GM12878 (cell line): ENCODE results near the gene AMPD3. TPM values are rescaled to one million over a fixed set of nuclear protein-coding genes. Genes with fewer than 3 reads are reported as not detected.

Experiments
- ATAC-seq: fragments of 200-7000 bp; cut with Tn5 transposase; 3 replicates; pipeline ENCODE4 v1.9.1; 2020; ENCODE audit warnings: mild to moderate bottlenecking, moderate library complexity
- BruUV-seq: library from RNA; stranded (reverse); fragments of 400-500 nt; replicated peaks from 2 replicates; lab custom pipeline; 2021; lab: Mats Ljungman, UMichigan
- CTCF ChIA-PET: fragments of 300-600 bp; sonication (Branson Sonifier 250); formaldehyde crosslinking; extraction: SDS; loops from one replicate; lab custom pipeline; 2021; ENCODE audit warnings: inconsistent platforms; lab: Yijun Ruan, JAX
- POLR2A ChIA-PET: fragments of 350-600 bp; formaldehyde crosslinking; extraction: SDS; loops from one replicate; lab custom pipeline; 2021; ENCODE audit warnings: inconsistent platforms; lab: Charles Lee
- RAD21 ChIA-PET: fragments of 300-600 bp; sonication (Branson Sonifier 250); formaldehyde crosslinking; loops from one replicate; lab custom pipeline; 2023; ENCODE audit warnings: antibody characterized with exemption; ENCODE audit not compliant: unreplicated experiment; lab: Charles Lee
- SMC1A ChIA-PET: fragments of 300-600 bp; sonication (Branson Sonifier 250); formaldehyde crosslinking; loops from one replicate; lab custom pipeline; 2023; ENCODE audit not compliant: unreplicated experiment, uncharacterized antibody; lab: Charles Lee
- DNase-seq: peaks from one replicate; pipeline ENCODE4 v3.0.0-alpha.2; 2011; ENCODE audit warnings: low read depth, low spot score
- FAIRE-seq: peaks from 3 replicates; lab custom pipeline; 2011; peaks lifted over from hg19 to GRCh38; lab: Jason Lieb, UNC
- H2AFZ ChIP-seq: 2 replicates; pipeline ENCODE4 v1.6.0; 2011; ENCODE audit warnings: low read depth, low read length, control low read depth; ENCODE audit not compliant: control insufficient read depth
- H3K27ac ChIP-seq: 2 replicates; pipeline ENCODE4 v1.5.1; 2011; ENCODE audit warnings: control low read depth; ENCODE audit not compliant: control insufficient read depth, insufficient read depth
- H3K27me3 ChIP-seq, 2 experiments: replicated peaks in 1 of 2; 2 replicates each; pipeline versions ENCODE4 v1.6.0 to v1.6.1; 2011; ENCODE audit warnings: low read length in 1 of 2; ENCODE audit not compliant: control insufficient read depth in 2 of 2, insufficient read depth in 2 of 2
- H3K36me3 ChIP-seq, 2 experiments: 2 replicates each; pipeline ENCODE4 v1.5.1; 2011; ENCODE audit warnings: low read length in 1 of 2; ENCODE audit not compliant: control insufficient read depth in 2 of 2, insufficient read depth in 2 of 2
- H3K4me1 ChIP-seq: 2 replicates; pipeline ENCODE4 v1.6.1; 2011; ENCODE audit warnings: mild to moderate bottlenecking, low read length, moderate library complexity, mixed read lengths; ENCODE audit not compliant: control insufficient read depth, insufficient read depth
- H3K4me2 ChIP-seq: 2 replicates; pipeline ENCODE4 v1.6.0; 2011; ENCODE audit warnings: control low read depth; ENCODE audit not compliant: control insufficient read depth, insufficient read depth
- H3K4me3 ChIP-seq: fragments of 200-600 bp; sonication (generic); 2 replicates; pipeline ENCODE4 v1.5.1; 2016
- H3K79me2 ChIP-seq: 2 replicates; pipeline ENCODE4 v1.6.0; 2011; ENCODE audit warnings: low read length; ENCODE audit not compliant: control insufficient read depth, insufficient read depth
- H3K9ac ChIP-seq: 2 replicates; pipeline ENCODE4 v1.8.0; 2011; ENCODE audit warnings: low read length, control low read depth, mixed read lengths; ENCODE audit not compliant: control insufficient read depth, insufficient read depth
- H3K9me3 ChIP-seq: replicated peaks from 3 replicates; pipeline ENCODE4 v1.5.1; 2011; ENCODE audit warnings: mild to moderate bottlenecking, low read length; ENCODE audit not compliant: control insufficient read depth, insufficient read depth
- H4K20me1 ChIP-seq: 2 replicates; pipeline ENCODE4 v1.6.0; 2011; ENCODE audit not compliant: control insufficient read depth, insufficient read depth
- BMI1 ChIP-seq: fragments of 450-650 bp; IDR thresholded peaks from 2 replicates; pipeline ENCODE4 v1.6.1; 2016; ENCODE audit warnings: mild to moderate bottlenecking, moderate library complexity, borderline replicate concordance
- ETV6 ChIP-seq, 2 experiments: fragments of 450-650 bp in 1 of 2; IDR thresholded peaks in 1 of 2; conservative IDR thresholded peaks in 1 of 2; 2 replicates each; pipeline ENCODE4 v1.6.1; 2014; ENCODE audit warnings: antibody characterized with exemption in 1 of 2, borderline replicate concordance in 1 of 2, low read depth in 1 of 2, mild to moderate bottlenecking in 1 of 2, moderate library complexity in 1 of 2
- EZH2 ChIP-seq: IDR thresholded peaks from 2 replicates; pipeline ENCODE4 v1.6.1; 2012; ENCODE audit warnings: low read depth, mild to moderate bottlenecking, control low read depth, inconsistent platforms, low read length, borderline replicate concordance; ENCODE audit not compliant: control insufficient read depth
- FOS ChIP-seq: IDR thresholded peaks from 3 replicates; pipeline ENCODE4 v1.6.1; 2011; ENCODE audit warnings: borderline replicate concordance; ENCODE audit not compliant: insufficient read length; ENCODE audit errors: extremely low read depth
- HCFC1 ChIP-seq: fragments of 150-350 bp; IDR thresholded peaks from 2 replicates; pipeline ENCODE4 v1.6.1; 2014; ENCODE audit warnings: low read length
- IKZF1 ChIP-seq: fragments of 450-650 bp; conservative IDR thresholded peaks from 2 replicates; pipeline ENCODE4 v1.6.1; 2017; ENCODE audit warnings: antibody characterized with exemption, mild to moderate bottlenecking
- IKZF2 ChIP-seq, 2 experiments: fragments of 450-650 bp; IDR thresholded peaks; 2 replicates each; pipeline ENCODE4 v1.6.1; 2017; ENCODE audit warnings: mild to moderate bottlenecking in 2 of 2, moderate library complexity in 2 of 2
- JUNB ChIP-seq: IDR thresholded peaks from 2 replicates; pipeline ENCODE4 v1.6.1; 2016; ENCODE audit warnings: antibody characterized with exemption, mild to moderate bottlenecking
- MYC ChIP-seq: IDR thresholded peaks from 2 replicates; pipeline ENCODE4 v1.6.1; 2011; ENCODE audit warnings: mild to moderate bottlenecking, low read length, moderate library complexity, inconsistent platforms; ENCODE audit not compliant: insufficient read depth, insufficient replicate concordance, insufficient read length, severe bottlenecking
- RBBP5 ChIP-seq: fragments of 200-600 bp; sonication (generic); conservative IDR thresholded peaks from 2 replicates; pipeline ENCODE4 v1.6.1; 2016
- RELA ChIP-seq: fragments of 450-650 bp; IDR thresholded peaks from 2 replicates; pipeline ENCODE4 v1.8.0; 2014; ENCODE audit warnings: borderline replicate concordance; ENCODE audit not compliant: partially characterized antibody
- SIX5 ChIP-seq: IDR thresholded peaks from 2 replicates; pipeline ENCODE4 v1.6.1; 2011; ENCODE audit warnings: mild to moderate bottlenecking, low read depth, low read length, moderate library complexity; ENCODE audit not compliant: severe bottlenecking
- SMAD1 ChIP-seq: fragments of 450-650 bp; IDR thresholded peaks from 2 replicates; pipeline ENCODE4 v1.6.1; 2018; ENCODE audit warnings: mild to moderate bottlenecking, low read depth; ENCODE audit not compliant: partially characterized antibody
- WGBS: methylation state at CpG from one replicate; pipeline ENCODE4 v1.1.6; 2016; ENCODE audit warnings: low lambda C conversion rate; ENCODE audit not compliant: insufficient replicate concordance, insufficient coverage; ENCODE audit errors: missing lambda C conversion rate; 5-methylcytosine and 5-hydroxymethylcytosine counted together
- in situ Hi-C: fragments of 300-500 bp; cut with MboI; formaldehyde crosslinking; loops from 9 replicates; pipeline ENCODE4 v1.14.3; 2018; ENCODE audit warnings: mixed read lengths
- intact Hi-C: fragments of 100-400 bp; cut with micrococcal nuclease; formaldehyde crosslinking; loops from one replicate; pipeline ENCODE4 v1.14.2; 2022; ENCODE audit not compliant: unreplicated experiment
- polyA plus RNA-seq, 11 experiments: library from polyadenylated mRNA; depleted of rRNA in 4 of 11; unstranded in 6 of 11; stranded (reverse) in 5 of 11; fragments of >200 nt; fragmentation: Nextera tagmentation in 4 of 11; fragmentation: Illumina TruSeq in 1 of 11; extraction: Ambion mirVana in 4 of 11; extraction: Trizol in 1 of 11; gene quantifications; 1 replicate in 1 of 11; 2 replicates in 10 of 11; pipeline versions ENCODE4 v1.2.1 to v1.2.3, GENCODE V29; 2011 to 2016; ENCODE audit warnings: inconsistent platforms in 2 of 11, missing spikeins in 2 of 11, low read depth in 1 of 11
- total RNA-seq, 4 experiments: library from RNA; depleted of rRNA in 3 of 4; stranded (reverse); fragments of >200 nt in 3 of 4; fragmentation: Illumina TruSeq in 1 of 4; extraction: Trizol in 1 of 4; gene quantifications; 2 replicates each; pipeline versions ENCODE4 v1.2.1 to v1.2.3, GENCODE V29; 2013 to 2021
- TF ChIP-seq, protein P1 (sequence below): fragments of 450-650 bp; IDR thresholded peaks from 2 replicates; pipeline ENCODE4 v1.6.1; 2016; ENCODE audit warnings: mild to moderate bottlenecking
- TF ChIP-seq, protein P2 (sequence below): IDR thresholded peaks from 2 replicates; pipeline ENCODE4 v1.6.1; 2012; ENCODE audit warnings: low read length, inconsistent platforms
- TF ChIP-seq, protein P3 (sequence below): IDR thresholded peaks from 2 replicates; pipeline ENCODE4 v1.6.1; 2011; ENCODE audit warnings: borderline replicate concordance, low read depth, mild to moderate bottlenecking, moderate library complexity, low read length; ENCODE audit not compliant: insufficient read depth, poor library complexity, severe bottlenecking

The AMPD3 gene
- total and polyA plus RNA-seq, 10 of the 15 experiments (the other 5 are each of a cell fraction or from before 2014, with no cell fraction given): 5.6 to 28.6 (median 15.9) TPM

DNA sequence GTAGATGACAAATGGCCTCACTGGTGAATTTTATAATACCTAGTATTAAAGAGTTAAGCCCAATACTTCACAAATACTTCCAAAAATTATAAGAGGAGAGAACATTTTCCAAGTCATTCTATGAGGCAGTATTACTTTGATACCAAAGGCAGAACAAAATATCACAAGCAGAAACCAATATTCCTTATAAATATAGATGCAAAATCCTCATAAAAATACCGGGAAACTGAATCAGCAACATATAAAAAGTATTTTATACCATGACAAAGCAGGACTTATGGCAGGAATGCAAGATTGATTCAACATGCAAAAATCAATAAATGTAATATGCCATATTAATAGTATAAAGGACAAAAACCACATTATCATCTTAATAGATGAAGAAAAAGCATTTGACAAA is 22.1 kb upstream of the AMPD3 start:
- no peaks in the 10 kb centered on the region; a peak in 2 of 4 replicates for H3K27me3 ChIP-seq

More for the DNA sequence above, 22.1 kb upstream of the AMPD3 start:
- ChIA-PET RAD21 (interaction anchor here (4.4 kb wide), 1 partner anchor 23 kb away, joined by 18 read pairs; the partner anchor contains the start of gene AMPD3), POLR2A (no interaction called here), SMC1A (interaction anchor here (1.7 kb wide), 1 partner anchor 220 kb away, joined by 4 read pairs; no protein-coding TSS in a partner anchor), CTCF (no interaction called here)
- DNase-seq (no peak), ATAC-seq (no peak), FAIRE-seq (no peak)
- no peak overlapping the region for H3K27ac ChIP-seq
- in situ Hi-C loops (no loop called here), intact Hi-C loops (no loop called here)
- no peaks in the 10 kb centered on the region for H3K79me2 ChIP-seq
- no peak overlapping the region for H2AFZ ChIP-seq
- 36% methylated on average over 1 of the region's 1 CpG for WGBS
- H3K4me1 ChIP-seq: no peaks in the 10 kb centered on the region
- H3K9me3 ChIP-seq: no peaks in the 10 kb centered on the region
- TF ChIP-seq EZH2: no peak
- no peak for TF ChIP-seq BMI1
- no peak for TF ChIP-seq SMAD1
- TF ChIP-seq IKZF2 (IDR thresholded peaks at IDR 0.05): no peak
- TF ChIP-seq, protein P1, sequence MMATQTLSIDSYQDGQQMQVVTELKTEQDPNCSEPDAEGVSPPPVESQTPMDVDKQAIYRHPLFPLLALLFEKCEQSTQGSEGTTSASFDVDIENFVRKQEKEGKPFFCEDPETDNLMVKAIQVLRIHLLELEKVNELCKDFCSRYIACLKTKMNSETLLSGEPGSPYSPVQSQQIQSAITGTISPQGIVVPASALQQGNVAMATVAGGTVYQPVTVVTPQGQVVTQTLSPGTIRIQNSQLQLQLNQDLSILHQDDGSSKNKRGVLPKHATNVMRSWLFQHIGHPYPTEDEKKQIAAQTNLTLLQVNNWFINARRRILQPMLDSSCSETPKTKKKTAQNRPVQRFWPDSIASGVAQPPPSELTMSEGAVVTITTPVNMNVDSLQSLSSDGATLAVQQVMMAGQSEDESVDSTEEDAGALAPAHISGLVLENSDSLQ: no peak
- no peak for TF ChIP-seq RBBP5
- no peak for TF ChIP-seq HCFC1
- no peak for TF ChIP-seq JUNB
- TF ChIP-seq ETV6 (conservative IDR thresholded peaks at IDR 0.05 in 1 of 2, IDR thresholded peaks at IDR 0.05 in 1 of 2; ENCODE audit: borderline replicate concordance in 1 of 2, low read depth in 1 of 2): no peak
- no peak for TF ChIP-seq FOS
- TF ChIP-seq MYC: no peak
- TF ChIP-seq, protein P2, sequence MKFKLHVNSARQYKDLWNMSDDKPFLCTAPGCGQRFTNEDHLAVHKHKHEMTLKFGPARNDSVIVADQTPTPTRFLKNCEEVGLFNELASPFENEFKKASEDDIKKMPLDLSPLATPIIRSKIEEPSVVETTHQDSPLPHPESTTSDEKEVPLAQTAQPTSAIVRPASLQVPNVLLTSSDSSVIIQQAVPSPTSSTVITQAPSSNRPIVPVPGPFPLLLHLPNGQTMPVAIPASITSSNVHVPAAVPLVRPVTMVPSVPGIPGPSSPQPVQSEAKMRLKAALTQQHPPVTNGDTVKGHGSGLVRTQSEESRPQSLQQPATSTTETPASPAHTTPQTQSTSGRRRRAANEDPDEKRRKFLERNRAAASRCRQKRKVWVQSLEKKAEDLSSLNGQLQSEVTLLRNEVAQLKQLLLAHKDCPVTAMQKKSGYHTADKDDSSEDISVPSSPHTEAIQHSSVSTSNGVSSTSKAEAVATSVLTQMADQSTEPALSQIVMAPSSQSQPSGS: no peak
- TF ChIP-seq RELA: no peak
- TF ChIP-seq SIX5: no peak
- TF ChIP-seq, protein P3, sequence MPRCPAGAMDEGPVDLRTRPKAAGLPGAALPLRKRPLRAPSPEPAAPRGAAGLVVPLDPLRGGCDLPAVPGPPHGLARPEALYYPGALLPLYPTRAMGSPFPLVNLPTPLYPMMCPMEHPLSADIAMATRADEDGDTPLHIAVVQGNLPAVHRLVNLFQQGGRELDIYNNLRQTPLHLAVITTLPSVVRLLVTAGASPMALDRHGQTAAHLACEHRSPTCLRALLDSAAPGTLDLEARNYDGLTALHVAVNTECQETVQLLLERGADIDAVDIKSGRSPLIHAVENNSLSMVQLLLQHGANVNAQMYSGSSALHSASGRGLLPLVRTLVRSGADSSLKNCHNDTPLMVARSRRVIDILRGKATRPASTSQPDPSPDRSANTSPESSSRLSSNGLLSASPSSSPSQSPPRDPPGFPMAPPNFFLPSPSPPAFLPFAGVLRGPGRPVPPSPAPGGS: no peak
- no peak for TF ChIP-seq IKZF1
- no peaks in the 10 kb centered on the region for H4K20me1 ChIP-seq
- H3K9ac ChIP-seq: no peak overlapping the region
- H3K36me3 ChIP-seq: no peaks in the 10 kb centered on the region
- no peak overlapping the region for H3K4me2 ChIP-seq
- BruUV-seq: no TSS peak
- H3K4me3 ChIP-seq: no peak overlapping the region
